GM18511 (cell line): ENCODE measurements around the gene HUS1B.
"Not testable (repeated sequence)": the region's sequence is repeated elsewhere in the genome, so short reads cannot be mapped to it uniquely, and the experiment has no call there.

Source experiments
- ATAC-seq: cut with Tn5 transposase; IDR thresholded peaks from one replicate; pipeline ENCODE4 v1.9.1; 2021; ENCODE audit warnings: mild to moderate bottlenecking, moderate library complexity; ENCODE audit not compliant: unreplicated experiment

HUS1B gene

DNA sequence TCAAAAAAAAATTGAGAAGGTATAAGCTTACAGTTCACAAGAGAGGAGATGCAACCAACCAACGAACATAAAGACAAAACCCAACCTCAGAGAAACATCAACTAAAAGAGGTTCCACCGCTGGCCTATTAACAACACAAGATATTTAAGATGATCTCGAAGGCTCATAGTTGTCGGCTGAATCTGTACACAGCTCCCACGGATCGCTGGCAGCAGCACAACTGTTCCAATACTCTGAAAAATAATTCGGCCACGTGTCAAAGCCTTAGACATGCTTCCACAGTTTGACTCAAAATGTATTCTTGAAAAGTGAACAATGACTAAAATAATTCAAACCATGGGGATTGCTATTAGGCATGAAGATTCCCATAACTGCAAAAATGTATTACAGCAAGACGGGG, 22.4 kb upstream of the HUS1B start:
- ATAC-seq = no peak

DNA sequence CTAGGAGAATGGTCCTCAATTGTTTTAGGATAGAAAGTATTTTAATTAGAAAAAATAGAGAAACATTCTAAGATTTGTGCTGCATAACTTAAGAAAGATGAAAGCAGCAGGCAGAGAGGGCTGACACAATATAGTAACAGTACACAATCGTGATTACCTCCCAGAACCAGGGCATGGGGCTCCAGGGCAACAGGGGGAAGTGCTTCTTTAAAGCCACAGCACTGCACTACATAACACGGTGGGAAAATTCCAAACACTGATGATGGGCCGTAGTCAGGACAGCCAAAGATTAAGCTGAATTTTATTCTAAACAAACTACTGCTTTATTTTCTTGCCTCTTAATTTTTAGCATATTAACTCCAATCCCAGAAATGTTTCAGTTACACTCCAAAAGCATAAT, 21.6 kb upstream of the HUS1B start:
- no peak for ATAC-seq

DNA sequence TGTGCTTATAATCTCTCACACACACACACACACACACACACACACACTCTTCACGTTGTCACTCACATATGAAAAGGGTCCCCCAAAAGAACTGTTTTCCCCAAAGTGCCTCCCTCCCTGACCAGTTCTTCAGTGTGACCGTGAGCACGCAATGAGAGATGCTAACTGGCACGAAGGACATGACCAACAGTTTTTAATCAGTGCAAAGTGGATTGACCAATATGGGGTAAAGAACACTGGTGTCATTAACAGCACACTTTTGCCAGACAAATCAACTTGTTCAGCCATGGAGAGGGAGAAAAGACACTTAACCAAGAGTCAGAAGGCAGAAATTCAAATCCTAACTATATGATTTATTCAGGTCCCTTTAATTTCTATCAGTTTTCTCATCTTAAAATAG, 21.0 kb upstream of the HUS1B start:
- ATAC-seq = no peak

DNA sequence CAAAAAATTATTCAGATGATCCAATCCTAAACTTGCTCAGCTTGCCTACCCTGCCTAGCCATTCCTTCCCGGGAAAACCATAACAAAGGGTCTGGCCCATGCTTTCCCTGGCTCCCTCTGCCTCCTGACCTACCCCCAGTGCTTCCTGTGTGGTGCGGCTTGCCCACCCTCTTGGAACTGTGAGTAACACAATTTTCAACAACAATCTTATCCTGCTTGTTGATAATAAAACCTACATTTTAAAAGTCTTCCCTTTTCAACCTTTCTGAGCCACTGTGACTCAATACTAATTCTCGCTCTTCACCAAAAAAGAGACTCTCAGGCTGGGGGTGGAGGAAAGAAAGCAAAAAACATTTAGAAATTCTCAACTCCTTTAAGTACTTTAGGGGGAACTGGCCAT, 18.1 kb upstream of the HUS1B start:
- no peak for ATAC-seq

DNA sequence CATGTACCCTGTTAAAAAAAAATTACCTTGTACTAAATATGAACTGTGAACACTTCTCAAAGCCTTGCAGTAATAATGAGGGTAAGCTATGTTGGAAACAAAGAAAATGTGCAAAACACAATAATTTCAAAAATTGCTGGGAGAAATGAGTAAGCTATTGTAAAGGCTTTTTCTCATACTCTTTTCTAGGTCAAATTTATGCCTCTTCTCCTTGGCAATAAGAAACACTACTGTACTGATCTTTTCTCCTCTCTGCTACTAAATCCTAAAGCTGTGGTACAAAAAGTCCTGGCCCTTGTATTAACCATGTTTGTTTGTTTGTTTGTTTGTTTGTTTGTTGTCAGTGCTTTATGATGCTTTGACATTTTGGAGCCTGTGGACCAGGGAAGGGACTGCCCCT, 17.5 kb upstream of the HUS1B start:
- ATAC-seq = no peak

DNA sequence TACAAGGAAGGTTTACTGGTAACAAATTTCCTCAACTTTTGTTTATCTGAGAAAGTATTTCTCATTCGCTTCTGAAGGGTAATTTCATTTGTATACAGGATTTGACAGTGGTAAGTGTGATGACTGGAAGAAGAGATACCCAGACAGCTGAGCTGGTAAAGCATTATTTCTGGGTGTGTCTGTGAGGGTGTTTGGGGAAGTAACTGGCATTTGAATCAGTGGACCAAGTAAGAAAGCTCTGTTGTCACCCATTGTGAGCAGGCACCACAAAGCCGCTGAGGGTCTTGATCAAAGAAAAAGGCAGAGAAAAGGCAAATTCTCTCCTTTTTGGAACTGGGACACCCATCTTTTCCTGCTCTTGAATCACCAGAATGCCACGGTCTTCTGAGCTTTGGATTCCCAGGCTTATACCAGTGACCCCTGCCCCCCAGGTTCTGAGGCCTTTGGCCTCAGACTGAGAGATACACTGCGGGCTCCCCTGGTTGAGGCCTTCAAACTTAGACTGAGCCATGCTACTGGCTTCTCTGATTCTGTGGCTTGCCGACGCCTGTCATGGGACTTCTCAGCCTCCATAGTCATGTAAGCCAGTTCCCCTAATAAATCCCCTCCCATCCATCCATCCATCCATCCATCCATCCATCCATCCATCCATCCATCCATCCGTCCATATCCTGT, 10.5 kb upstream of the HUS1B start:
- no peak for ATAC-seq

DNA sequence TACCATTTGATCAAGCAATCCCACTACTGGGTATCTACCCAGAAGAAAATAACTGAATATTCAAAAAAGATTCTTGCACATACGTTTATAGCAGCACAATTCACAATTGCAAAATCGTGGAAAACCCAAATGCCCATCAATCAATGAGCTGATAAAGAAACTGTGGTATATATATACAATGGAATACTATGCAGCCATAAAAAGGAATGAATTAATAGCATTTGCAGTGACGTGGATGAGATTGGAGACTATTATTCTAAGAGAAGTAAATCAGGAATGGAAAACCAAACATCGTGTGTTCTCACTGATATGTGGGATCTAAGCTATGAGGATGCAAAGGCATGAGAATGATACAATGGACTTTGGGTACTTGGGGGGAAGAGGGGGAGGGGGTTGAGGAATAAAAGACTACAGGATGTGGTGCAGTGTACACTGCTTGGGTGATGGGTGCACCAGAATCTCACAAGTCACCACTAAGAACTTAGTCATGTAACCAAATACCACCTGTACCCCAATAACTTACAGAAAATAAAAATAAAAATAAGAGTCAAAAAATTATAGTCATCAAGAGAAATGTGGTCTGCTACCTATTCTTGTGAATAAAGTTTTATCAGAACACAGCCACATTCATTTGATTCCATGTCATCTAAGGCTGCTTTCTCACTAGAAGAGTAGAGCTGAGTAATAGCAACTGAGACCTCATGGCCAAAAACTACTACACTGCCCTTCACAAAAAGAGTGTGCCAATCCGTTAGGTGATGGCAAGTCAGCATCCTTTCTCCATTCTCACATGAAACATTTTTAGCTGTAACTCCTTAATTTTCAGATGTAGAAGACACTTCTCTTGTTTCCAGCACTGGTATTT, 8.7 kb upstream of the HUS1B start:
- ATAC-seq = no peak

DNA sequence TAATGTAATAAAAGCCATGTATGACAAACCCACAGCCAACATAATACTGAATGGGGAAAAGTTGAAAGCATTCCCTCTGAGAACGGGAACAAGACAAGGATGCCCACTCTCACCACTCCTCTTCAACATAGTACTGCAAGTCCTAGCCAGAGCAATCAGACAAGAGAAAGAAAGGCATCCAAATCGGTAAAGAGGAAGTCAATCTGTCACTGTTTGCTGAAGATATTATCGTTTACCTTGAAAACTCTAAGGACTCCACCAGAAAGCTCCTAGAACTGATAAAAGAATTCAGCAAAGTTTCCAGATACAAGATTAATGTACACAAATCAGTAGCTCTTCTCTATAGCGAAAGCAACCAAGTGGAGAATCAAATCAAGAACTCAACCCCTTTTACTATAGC, 6.9 kb upstream of the HUS1B start:
- ATAC-seq = not testable (repeated sequence)

DNA sequence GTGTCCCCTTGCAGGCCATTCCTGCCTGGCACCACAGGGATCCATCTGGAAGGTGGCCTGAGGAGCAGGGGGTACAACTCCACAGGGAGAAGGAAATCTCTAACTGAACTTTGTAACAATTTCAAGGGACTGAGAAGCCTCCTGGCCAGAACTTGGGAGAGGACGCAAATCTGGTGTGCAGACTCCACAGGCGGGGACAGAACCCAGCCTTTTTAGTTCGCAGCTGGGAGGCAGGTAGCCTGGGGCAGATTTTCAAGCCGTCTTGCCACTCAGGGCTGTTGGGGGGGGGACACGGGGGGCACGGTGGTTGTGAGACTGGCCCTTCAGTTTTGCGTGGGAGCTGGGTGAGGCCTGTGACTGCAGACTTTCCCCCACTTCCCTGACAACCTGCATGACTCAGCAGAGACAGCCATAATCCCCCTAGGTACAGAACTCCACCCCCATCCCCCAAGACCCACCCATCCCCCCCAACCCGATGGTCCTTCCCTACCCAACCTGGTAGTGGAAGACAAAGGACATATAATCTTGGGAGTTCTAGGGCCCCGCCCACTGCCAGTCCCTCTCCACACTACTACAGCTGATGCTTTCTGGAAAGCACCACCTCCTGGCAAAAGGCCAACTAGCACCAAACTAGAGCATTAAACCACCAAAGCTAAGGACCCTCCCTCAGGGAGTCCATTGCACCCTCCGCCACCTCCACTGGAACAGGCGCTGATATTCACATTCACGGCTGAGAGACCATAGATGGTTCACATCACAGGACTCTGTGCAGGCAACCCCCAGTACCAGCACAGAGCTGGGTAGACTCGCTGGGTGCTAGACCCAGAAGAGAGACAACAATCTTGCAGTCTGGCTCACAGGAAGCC, 3.0 kb upstream of the HUS1B start:
- ATAC-seq = no peak

DNA sequence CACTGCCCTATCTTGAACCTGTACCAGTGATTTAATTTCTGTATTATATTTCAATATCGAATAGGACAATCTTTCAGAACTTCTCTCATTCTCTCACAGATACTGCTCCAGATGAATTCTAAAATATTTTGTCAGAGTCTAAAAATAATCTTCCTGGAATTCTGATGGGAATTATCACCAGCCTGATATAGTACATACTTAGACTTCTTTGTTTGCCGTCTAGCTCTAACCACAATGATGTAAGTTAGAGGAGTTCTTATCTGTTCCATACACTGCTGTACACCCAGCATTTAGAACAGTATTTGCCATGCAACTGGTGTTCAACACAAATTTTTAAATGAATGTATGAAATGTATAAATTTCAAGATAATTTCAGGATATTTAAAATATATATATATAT, 1.3 kb upstream of the HUS1B start:
- ATAC-seq = no peak

DNA sequence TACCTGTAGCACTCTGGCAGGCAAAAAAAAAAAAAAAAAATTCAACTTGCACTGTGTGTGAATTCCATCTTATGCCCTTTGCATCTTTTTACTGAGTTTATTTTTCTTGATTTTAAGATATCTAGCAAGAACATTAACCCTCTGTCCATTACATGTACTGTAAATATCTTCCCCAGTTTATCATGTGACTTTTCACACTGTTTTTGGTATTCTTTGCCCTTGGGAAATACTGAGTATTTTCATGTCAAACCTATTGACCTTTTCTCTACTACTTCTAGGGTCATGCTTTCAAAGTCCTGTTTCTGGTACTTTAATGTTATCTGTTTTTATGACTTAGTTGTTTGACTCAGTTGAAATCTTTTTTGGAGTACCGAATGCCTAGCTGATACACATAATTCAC, 843 bp upstream of the HUS1B start:
- no peak for ATAC-seq

DNA sequence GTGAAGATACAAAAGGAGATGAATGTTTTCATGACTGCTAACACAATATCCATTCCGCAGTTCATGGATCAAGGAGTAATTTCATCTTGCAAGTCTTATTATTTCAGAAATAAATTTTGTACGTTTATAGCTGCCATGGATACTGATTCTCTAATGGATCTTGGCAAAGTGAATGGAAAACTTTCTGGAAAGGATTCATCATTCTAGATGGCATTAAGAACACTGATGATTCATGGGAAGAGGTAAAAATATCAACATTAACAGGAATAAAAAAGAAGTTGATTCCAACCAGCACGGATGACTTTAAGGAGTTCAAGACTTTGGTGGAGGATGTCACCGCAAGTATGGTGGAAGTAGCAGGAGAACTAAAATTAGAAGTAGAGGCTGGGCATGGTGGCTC, 2.8 kb downstream of the HUS1B start:
- ATAC-seq = no peak

DNA sequence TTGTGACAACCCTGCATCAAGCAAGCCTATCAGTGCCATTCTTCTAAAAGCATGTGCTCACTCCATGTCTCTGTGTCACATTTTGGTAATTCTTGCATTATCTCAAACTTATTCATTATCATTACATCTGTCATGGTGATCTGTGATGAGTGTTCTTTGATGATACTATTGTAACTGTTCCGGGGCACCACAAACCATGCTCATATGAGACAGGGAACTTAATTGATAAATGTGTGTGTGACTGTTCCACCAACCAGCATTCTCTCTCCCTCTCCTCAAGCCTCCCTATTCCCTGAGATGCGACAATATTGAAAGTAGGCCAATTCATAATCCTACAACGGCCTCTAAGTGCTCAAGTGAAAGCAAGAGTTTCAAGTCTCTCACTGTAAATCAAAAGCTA, 4.0 kb downstream of the HUS1B start:
- ATAC-seq = no peak

DNA sequence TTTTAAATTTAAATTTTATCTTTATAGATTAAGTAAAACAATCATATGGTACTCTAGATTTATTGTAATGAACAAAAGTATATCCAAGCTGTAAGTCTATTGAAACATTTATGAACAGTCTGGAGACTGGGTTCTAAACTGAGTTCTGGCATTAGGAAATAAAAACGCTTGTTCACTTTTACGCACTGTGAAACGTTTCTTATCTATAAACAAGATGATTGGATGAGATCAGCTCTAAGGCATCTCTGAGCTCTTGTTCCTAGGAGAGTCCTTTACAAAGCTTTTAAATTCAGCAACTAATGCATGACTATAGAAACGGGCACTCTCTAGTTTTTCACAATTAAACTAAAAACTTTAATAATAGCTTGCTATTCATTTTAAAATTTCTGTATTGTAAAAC, 6.8 kb downstream of the HUS1B start:
- no peak for ATAC-seq

DNA sequence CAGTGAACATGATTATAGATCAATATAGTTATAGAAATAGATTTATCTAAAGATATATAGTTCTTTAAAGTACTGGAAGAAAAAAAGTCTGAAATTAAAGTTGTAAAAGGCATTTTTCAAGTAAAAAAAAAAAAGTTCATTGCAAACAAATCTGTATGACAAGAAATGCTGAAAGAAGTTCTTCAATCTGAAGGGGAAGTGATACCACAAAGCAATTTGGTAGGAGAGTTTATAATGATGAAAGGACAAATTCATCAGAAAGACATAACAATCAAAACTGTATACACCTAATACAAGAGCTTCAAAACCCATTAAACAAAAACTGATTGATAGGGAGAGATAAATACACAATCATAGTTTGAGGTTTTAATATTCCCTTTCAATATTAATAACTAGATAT, 14.1 kb downstream of the HUS1B start:
- no peak for ATAC-seq

DNA sequence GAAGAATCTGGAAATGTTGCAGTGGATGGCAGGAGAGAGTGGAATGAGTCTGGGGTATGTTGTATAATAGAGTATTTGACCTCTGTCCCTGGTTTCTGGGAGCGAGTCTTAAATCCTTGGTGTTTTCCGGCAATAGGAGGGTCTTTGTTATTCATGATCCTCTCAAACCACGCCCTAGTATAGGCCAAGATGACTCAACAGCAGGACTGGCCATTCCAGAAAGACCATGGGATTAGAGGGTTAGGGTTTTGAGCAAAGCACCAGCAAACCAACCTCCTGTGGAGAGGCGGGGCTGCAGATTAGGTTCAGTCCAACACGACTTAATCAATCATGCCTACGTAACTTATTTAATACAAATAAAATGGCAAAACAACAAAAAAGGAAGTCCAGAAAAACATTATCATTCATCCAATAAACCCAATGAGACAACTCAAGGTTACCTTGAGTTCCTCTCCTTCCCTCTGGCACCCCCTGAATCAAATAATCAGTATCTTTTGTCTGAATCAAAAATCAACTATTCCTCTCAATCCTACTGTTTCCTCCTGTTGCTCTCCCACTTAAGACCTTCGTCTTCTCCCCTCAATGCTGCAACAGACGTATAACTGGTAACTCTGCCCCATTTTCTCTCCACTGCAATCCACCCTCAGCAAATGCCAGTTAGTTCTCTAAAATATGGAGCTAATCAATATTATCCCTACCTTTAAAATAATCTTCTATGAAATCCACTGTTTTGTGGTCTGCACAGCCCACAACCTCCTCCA, 15.5 kb downstream of the HUS1B start:
- no peak for ATAC-seq

DNA sequence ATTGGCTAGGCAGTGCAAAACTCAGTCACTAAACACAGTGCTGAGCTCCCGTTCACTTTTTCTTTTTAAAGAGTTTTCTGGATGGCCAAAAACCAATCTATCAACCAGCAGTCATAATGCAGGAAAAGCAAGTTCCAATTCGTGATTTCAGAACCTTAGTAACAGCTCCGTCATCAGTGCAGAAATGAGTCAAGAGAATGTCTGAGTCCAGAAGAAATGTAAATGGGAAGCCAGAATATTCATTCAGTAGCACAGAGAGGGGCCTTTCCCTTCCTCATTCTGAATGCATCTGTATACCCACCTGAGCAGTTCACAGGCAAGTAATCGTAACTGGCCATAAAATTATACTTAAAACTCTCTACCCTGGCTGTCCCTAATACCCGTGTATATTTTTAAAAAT, 20.4 kb downstream of the HUS1B start:
- peak; percentile 75 for ATAC-seq

DNA sequence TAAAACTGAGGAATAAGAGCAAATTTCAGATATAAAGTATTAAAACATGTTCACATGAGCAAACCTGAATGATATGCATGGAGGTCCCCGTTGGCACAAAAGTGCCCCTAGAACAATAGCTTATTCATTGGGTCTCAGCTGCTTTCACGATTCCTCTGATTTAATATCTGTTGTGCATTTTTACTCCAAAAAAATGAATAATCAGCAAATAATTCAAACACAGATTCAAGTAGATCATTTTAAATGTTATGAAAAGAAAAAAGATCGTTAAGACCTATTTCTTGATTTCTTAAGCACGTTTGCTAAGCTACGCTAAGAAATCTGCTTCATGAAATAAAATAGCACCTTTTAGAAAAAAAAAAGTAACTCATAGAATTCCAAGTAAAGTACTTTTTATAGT, 21.7 kb downstream of the HUS1B start:
- no peak for ATAC-seq

DNA sequence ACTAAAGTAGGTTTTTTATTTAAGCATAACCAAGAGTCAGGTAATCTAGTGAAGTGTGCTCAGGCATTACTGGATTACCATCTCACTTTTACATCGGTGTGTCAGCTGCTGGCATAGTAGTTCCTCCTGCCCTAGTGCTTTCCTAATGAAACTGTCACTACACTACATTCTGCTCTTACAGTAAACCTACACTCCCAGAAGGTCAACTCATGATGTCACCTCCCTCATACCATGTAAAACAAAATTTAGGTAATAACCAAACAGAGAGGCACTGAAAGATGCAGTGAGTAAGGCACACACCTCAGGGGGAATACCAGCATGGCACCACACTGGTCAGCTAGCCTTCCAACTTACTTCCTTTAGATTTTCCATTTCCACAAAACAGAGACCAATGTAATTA, 23.3 kb downstream of the HUS1B start:
- ATAC-seq = no peak

DNA sequence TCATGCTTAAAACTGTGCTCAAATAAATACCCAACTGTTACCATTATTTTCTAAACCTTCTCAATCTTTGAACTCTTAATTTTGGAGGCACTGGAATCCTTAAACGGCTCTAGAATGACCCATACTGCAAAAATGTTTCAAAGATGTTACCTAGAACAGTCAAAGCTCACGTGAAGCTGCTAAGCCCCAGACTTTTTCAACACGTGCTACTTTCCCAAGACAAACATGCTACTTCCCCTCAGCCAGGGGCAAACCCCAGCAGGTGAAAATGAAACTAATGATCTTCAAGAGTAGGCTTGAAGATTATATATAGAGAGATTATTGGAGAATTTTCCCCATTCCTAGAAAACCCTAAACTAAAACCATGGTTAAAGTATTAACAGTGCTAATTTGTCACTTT, 28.1 kb downstream of the HUS1B start:
- ATAC-seq = no peak

DNA sequence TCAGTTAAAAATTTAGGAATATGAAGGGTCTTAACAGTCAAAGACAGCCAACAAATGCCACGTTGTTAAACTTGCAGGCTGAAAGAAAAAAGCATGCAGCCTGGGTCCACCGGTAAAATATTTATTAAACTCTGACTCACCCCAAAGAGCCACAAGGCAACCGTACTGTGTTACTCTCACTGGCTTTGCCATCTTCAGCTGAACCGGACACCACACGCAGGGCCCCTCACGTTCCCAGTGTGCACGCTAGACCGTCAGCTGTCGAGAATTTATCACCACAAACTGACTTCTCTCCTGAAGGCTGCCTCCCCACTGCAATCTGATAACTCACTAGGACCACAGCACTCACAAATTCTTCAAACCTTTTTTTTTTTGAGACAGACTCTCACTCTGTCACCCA, 30.7 kb downstream of the HUS1B start:
- ATAC-seq = no peak
